Activated naive CD4-positive, alpha-beta T cell treated with anti-CD3 and anti-CD28 coated beads for 36 hours (primary cell): ENCODE measurements around the gene WNT5B. TPM values are rescaled to one million over a fixed set of nuclear protein-coding genes. Genes with fewer than 3 reads are reported as not detected.

ENCODE experiments used
- microRNA-seq: library from miRNA; unstranded; fragments of <30 nt; microRNA quantifications from one replicate; pipeline ENCODE4 v1.2.0, GENCODE V29; 2022; ENCODE audit warnings: borderline microRNAs expressed, borderline replicate concordance
- total RNA-seq, 2 experiments: library from RNA; stranded (reverse); gene quantifications; one replicate each; pipeline ENCODE4 v1.2.3, GENCODE V29; 2021

Gene WNT5B
- total RNA-seq, 2 experiments from 2014 or later: not detected

Small RNA genes lying within 50 kb of the gene (microRNA-seq; reads per million reads assigned to microRNA genes)
- gene MIR3649: not detected

Other genes starting within 250 kb of the WNT5B start
- gene FBXL14, start 34.6 kb upstream of the WNT5B start, total RNA-seq: 10 to 100 TPM; 11.4 to 11.9 TPM
- gene ADIPOR2, start 61.8 kb downstream of the WNT5B start, total RNA-seq: 10 to 100 TPM; 31.1 to 34.8 TPM
- gene LRTM2, start 191.3 kb downstream of the WNT5B start, total RNA-seq: not detected